IMR-90 (cell line): ENCODE results near the gene SKIC3. TPM values are rescaled to one million over a fixed set of nuclear protein-coding genes. Genes with fewer than 3 reads are reported as not detected.

ENCODE experiments used
- ATAC-seq: fragments of 200-7000 bp; cut with Tn5 transposase; 2 replicates; pipeline ENCODE4 v1.9.1; 2020; ENCODE audit warnings: low read depth, mild to moderate bottlenecking, moderate library complexity
- BruUV-seq: library from RNA; stranded (reverse); fragments of 400-500 nt; replicated peaks from 2 replicates; lab custom pipeline; 2021; lab: Mats Ljungman, UMichigan
- CTCF ChIA-PET: fragments of 300-600 bp; formaldehyde crosslinking; extraction: SDS; loops from one replicate; lab custom pipeline; 2021; ENCODE audit warnings: antibody characterized with exemption; lab: Yijun Ruan, JAX
- POLR2A ChIA-PET: fragments of 300-600 bp; sonication (Branson Sonifier 250); formaldehyde crosslinking; loops from one replicate; lab custom pipeline; 2022; ENCODE audit warnings: antibody characterized with exemption; ENCODE audit not compliant: unreplicated experiment; lab: Charles Lee
- DNase-seq: peaks from one replicate; pipeline ENCODE4 v3.0.0; 2013
- H2AFZ ChIP-seq: replicated peaks from 2 replicates; pipeline ENCODE3; 2013; ENCODE audit warnings: low read length, mild to moderate bottlenecking; ENCODE audit not compliant: poor library complexity
- H2AK5ac ChIP-seq: 2 replicates; pipeline ENCODE4 v1.6.1; 2013; ENCODE audit warnings: low read depth, low read length, inconsistent platforms
- H2AK9ac ChIP-seq: replicated peaks from 2 replicates; pipeline ENCODE3; 2013; ENCODE audit warnings: mild to moderate bottlenecking, low read depth, low read length, moderate library complexity; ENCODE audit not compliant: poor library complexity
- H2BK120ac ChIP-seq: 2 replicates; pipeline ENCODE4 v1.6.1; 2013; ENCODE audit warnings: low read depth, low read length, inconsistent platforms
- H2BK15ac ChIP-seq: 3 replicates; pipeline ENCODE4 v1.6.1; 2013; ENCODE audit warnings: low read depth, low read length, inconsistent platforms
- H2BK20ac ChIP-seq: 2 replicates; pipeline ENCODE4 v1.6.1; 2013; ENCODE audit warnings: low read depth, mild to moderate bottlenecking, inconsistent platforms, low read length, moderate library complexity
- H2BK5ac ChIP-seq: 2 replicates; pipeline ENCODE4 v1.6.1; 2013; ENCODE audit warnings: mild to moderate bottlenecking, low read depth, low read length, inconsistent platforms; ENCODE audit not compliant: poor library complexity, severe bottlenecking
- H3K14ac ChIP-seq: replicated peaks from 2 replicates; pipeline ENCODE4 v1.6.1; 2013; ENCODE audit warnings: low read depth, low read length, inconsistent platforms
- H3K18ac ChIP-seq: 2 replicates; pipeline ENCODE4 v1.6.1; 2013; ENCODE audit warnings: low read depth, low read length, control low read depth
- H3K23ac ChIP-seq: 2 replicates; pipeline ENCODE4 v1.6.1; 2013; ENCODE audit warnings: low read depth, low read length, inconsistent platforms
- H3K27ac ChIP-seq: 2 replicates; pipeline ENCODE4 v1.5.1; 2013; ENCODE audit warnings: mild to moderate bottlenecking, control low read depth, low read length; ENCODE audit not compliant: insufficient read depth
- H3K27me3 ChIP-seq: 2 replicates; pipeline ENCODE4 v1.6.1; 2013; ENCODE audit warnings: low read length; ENCODE audit not compliant: control insufficient read depth, insufficient read depth
- H3K36me3 ChIP-seq: 2 replicates; pipeline ENCODE4 v1.6.1; 2013; ENCODE audit warnings: low read length, mixed read lengths; ENCODE audit not compliant: control insufficient read depth, insufficient read depth
- H3K4ac ChIP-seq: 2 replicates; pipeline ENCODE4 v1.6.1; 2013; ENCODE audit warnings: low read depth, low read length, inconsistent platforms
- H3K4me1 ChIP-seq: 2 replicates; pipeline ENCODE4 v1.6.1; 2013; ENCODE audit warnings: low read length, mixed read lengths; ENCODE audit not compliant: control insufficient read depth, insufficient read depth
- H3K4me2 ChIP-seq: 2 replicates; pipeline ENCODE4 v1.6.1; 2013; ENCODE audit warnings: low read depth, mild to moderate bottlenecking, control low read depth, low read length, moderate library complexity
- H3K4me3 ChIP-seq: 2 replicates; pipeline ENCODE4 v1.5.1; 2013; ENCODE audit warnings: low read depth, mild to moderate bottlenecking, control low read depth, low read length, moderate library complexity; ENCODE audit not compliant: insufficient read depth
- H3K56ac ChIP-seq: 2 replicates; pipeline ENCODE4 v1.6.1; 2013; ENCODE audit warnings: low read length, inconsistent platforms; ENCODE audit not compliant: insufficient read depth; ENCODE audit errors: extremely low read depth
- H3K79me1 ChIP-seq, 2 experiments: 2 replicates each; pipeline ENCODE4 v1.6.1; 2013; ENCODE audit warnings: low read length in 2 of 2, inconsistent platforms in 1 of 2, low read depth in 1 of 2
- H3K9ac ChIP-seq: 2 replicates; pipeline ENCODE4 v1.6.1; 2013; ENCODE audit warnings: low read depth, low read length, control low read depth
- H3K9me1 ChIP-seq: 2 replicates; pipeline ENCODE4 v1.6.1; 2013; ENCODE audit warnings: low read length, inconsistent platforms; ENCODE audit not compliant: insufficient read depth
- H3K9me3 ChIP-seq: 2 replicates; pipeline ENCODE4 v1.6.1; 2013; ENCODE audit warnings: low read length; ENCODE audit not compliant: control insufficient read depth, insufficient read depth
- H4K20me1 ChIP-seq: 2 replicates; pipeline ENCODE4 v1.6.1; 2013; ENCODE audit warnings: low read length, inconsistent platforms; ENCODE audit not compliant: insufficient read depth
- H4K5ac ChIP-seq: 2 replicates; pipeline ENCODE4 v1.6.1; 2013; ENCODE audit warnings: mild to moderate bottlenecking, low read depth, low read length, control low read depth
- H4K8ac ChIP-seq, 2 experiments: 2 replicates each; pipeline ENCODE4 v1.6.1; 2013; ENCODE audit warnings: low read depth in 2 of 2, low read length in 2 of 2, control low read depth in 1 of 2, inconsistent platforms in 1 of 2
- H4K91ac ChIP-seq: 2 replicates; pipeline ENCODE4 v1.6.1; 2013; ENCODE audit warnings: low read depth, low read length, inconsistent platforms; ENCODE audit not compliant: insufficient read depth
- BHLHE40 ChIP-seq: fragments of 150-350 bp; IDR thresholded peaks from 2 replicates; pipeline ENCODE4 v1.6.1; 2016; ENCODE audit warnings: mild to moderate bottlenecking, low read depth, low read length
- MAZ ChIP-seq: IDR thresholded peaks from 2 replicates; pipeline ENCODE4 v1.6.1; 2012; ENCODE audit warnings: low read depth, mild to moderate bottlenecking, low read length, improper control_type of control experiment, moderate library complexity, borderline replicate concordance
- WGBS, 2 experiments: methylation state at CpG; one replicate each; pipeline versions ENCODE4 v1.1.5 to v1.1.7; 2013; ENCODE audit warnings: missing lambda C conversion rate in 2 of 2; ENCODE audit not compliant: insufficient read length in 1 of 2; ENCODE audit errors: extremely low coverage in 2 of 2; 5-methylcytosine and 5-hydroxymethylcytosine counted together
- dilution Hi-C: fragments of 300-500 bp; cut with HindIII; formaldehyde crosslinking; loops from one replicate; pipeline ENCODE4 v1.14.3; 2018; ENCODE audit warnings: low sequenced_read_pairs; ENCODE audit not compliant: unreplicated experiment
- in situ Hi-C: fragments of 300-500 bp; cut with MboI; formaldehyde crosslinking; loops from 3 replicates; pipeline ENCODE4 v1.14.3; 2019; ENCODE audit warnings: low sequenced_read_pairs, inconsistent platforms, mixed read lengths
- intact Hi-C: fragments of 100-400 bp; cut with micrococcal nuclease; formaldehyde crosslinking; loops from 2 replicates; pipeline ENCODE4 v1.10.0; 2022
- microRNA-seq, 2 experiments: library from miRNA; stranded (forward) in 1 of 2; unstranded in 1 of 2; fragments of 10-50 nt in 1 of 2; fragments of <30 nt in 1 of 2; gene quantifications in 1 of 2; microRNA quantifications in 1 of 2; one replicate each; pipeline versions ENCODE3 to v1.1.0; 2013 to 2020; ENCODE audit not compliant: insufficient read depth in 1 of 2, insufficient read length in 1 of 2, unreplicated experiment in 1 of 2
- polyA plus RNA-seq, 3 experiments: library from polyadenylated mRNA; depleted of rRNA; stranded (reverse); fragments of >200 nt; gene quantifications; 2 replicates each; pipeline ENCODE4 v1.2.3, GENCODE V29; 2012; ENCODE audit warnings: low replicate concordance in 1 of 3
- small RNA-seq, 5 experiments: library from RNA; depleted of rRNA; stranded (forward); fragments of <200 nt; gene quantifications; one replicate each; pipeline ENCODE3, GENCODE V24; 2012
- total RNA-seq: library from RNA; depleted of rRNA; stranded (reverse); fragments of >200 nt; gene quantifications from 2 replicates; pipeline ENCODE4 v1.2.3, GENCODE V29; 2012; rRNA removed
- TF ChIP-seq, protein P1 (sequence below): conservative IDR thresholded peaks from 2 replicates; pipeline ENCODE4 v1.5.1; 2012; ENCODE audit warnings: mild to moderate bottlenecking, low read depth, low read length, improper control_type of control experiment

The SKIC3 gene
- total and polyA plus RNA-seq, 2 of the 4 experiments (the other 2 are of a cell fraction), result 47.1 to 145 TPM

- no TSS peak for BruUV-seq
- Histone ChIP-seq H2BK5ac (no peak overlapping the region), H3K14ac (no peak overlapping the region), H3K9ac (no peak overlapping the region), H4K91ac (no peak overlapping the region), H3K23ac (no peak overlapping the region), H2AFZ (no peak overlapping the region), H3K18ac (peak overlapping the region; percentile 16; the same call in 1 of the 2 replicates), H2AK5ac (no peak overlapping the region), H3K9me1 (no peaks in the 10 kb centered on the region), H2BK20ac (no peak overlapping the region), H2BK15ac (no peak overlapping the region), H4K5ac (no peak overlapping the region), H3K4me3 (no peak overlapping the region), H3K4ac (no peak overlapping the region), H3K56ac (no peak overlapping the region), H4K20me1 (no peaks in the 10 kb centered on the region; the same call in 1 of the 2 replicates), H4K8ac (no peak overlapping the region), H2BK120ac (no peak overlapping the region), H3K27me3 (no peaks in the 10 kb centered on the region), H2AK9ac (no peak overlapping the region), H3K36me3 (peaks cover 26% of the 10 kb centered on the region), H3K79me1 (peaks cover 4 to 8% of the 10 kb centered on the region in 2 experiments; a peak in 1 of 4 replicates), H3K9me3 (no peaks in the 10 kb centered on the region), H3K4me1 (peaks cover 7% of the 10 kb centered on the region), H3K4me2 (no peak overlapping the region), H3K27ac (peak overlapping the region; percentile 29; the same call in 1 of the 2 replicates)
- ATAC-seq (no peak), DNase-seq (no peak)
- no CpG with 5 or more reads among the region's 1 CpG for WGBS, 2 experiments
- TF ChIP-seq MAZ, result no peak
- TF ChIP-seq, protein P1, sequence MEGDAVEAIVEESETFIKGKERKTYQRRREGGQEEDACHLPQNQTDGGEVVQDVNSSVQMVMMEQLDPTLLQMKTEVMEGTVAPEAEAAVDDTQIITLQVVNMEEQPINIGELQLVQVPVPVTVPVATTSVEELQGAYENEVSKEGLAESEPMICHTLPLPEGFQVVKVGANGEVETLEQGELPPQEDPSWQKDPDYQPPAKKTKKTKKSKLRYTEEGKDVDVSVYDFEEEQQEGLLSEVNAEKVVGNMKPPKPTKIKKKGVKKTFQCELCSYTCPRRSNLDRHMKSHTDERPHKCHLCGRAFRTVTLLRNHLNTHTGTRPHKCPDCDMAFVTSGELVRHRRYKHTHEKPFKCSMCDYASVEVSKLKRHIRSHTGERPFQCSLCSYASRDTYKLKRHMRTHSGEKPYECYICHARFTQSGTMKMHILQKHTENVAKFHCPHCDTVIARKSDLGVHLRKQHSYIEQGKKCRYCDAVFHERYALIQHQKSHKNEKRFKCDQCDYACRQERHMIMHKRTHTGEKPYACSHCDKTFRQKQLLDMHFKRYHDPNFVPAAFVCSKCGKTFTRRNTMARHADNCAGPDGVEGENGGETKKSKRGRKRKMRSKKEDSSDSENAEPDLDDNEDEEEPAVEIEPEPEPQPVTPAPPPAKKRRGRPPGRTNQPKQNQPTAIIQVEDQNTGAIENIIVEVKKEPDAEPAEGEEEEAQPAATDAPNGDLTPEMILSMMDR, result no peak
- TF ChIP-seq BHLHE40, result no peak
- CTCF ChIA-PET, result interaction anchor here (0.7 kb wide), 1 partner anchor 33 kb away, joined by 3 read pairs; no protein-coding TSS in a partner anchor
- intact Hi-C loops (no loop called here), in situ Hi-C loops (no loop called here), dilution Hi-C loops (no loop called here)
- POLR2A ChIA-PET, result no interaction called here
These were observed 46.2 kb downstream of the SKIC3 start for GRCh38 chr5:95508550-95508949.

Small RNAs within 50 kb of the gene (microRNA-seq; reads per million reads assigned to microRNA genes)
- not detected for gene RNU6-308P (ENCODE audit: insufficient read depth, insufficient read length)

Small RNAs within 50 kb of the gene (small RNA-seq; reads per million reads assigned to genes)
- 0 reads per million in 5 experiments for gene RNU6-308P

Other genes starting within 250 kb of the SKIC3 start
- not detected in 2 replicates for gene FAM81B, start 163.6 kb downstream of the SKIC3 start, total RNA-seq
- gene FAM81B, start 163.6 kb downstream of the SKIC3 start, polyA plus RNA-seq (2012; rRNA removed), result not detected in 2 replicates
- gene ARSK, start 124 bp upstream of the SKIC3 start, total RNA-seq, result 22.0 and 25.0 TPM in 2 replicates
- gene ARSK, start 124 bp upstream of the SKIC3 start, polyA plus RNA-seq (2012; rRNA removed), result 13.8 and 15.1 TPM in 2 replicates
- gene GPR150, start 65.1 kb upstream of the SKIC3 start, total RNA-seq, result under 0.01 TPM in 2 replicates
- 0.10 and 0.11 TPM in 2 replicates for gene GPR150, start 65.1 kb upstream of the SKIC3 start, polyA plus RNA-seq (2012; rRNA removed)
- gene RFESD, start 91.8 kb upstream of the SKIC3 start, total RNA-seq, result 2.7 and 3.6 TPM in 2 replicates
- 1.0 and 1.5 TPM in 2 replicates for gene RFESD, start 91.8 kb upstream of the SKIC3 start, polyA plus RNA-seq (2012; rRNA removed)
- gene SPATA9, start 128.0 kb upstream of the SKIC3 start, total RNA-seq, result 0.72 and 0.83 TPM in 2 replicates
- 0.66 and 0.86 TPM in 2 replicates for gene SPATA9, start 128.0 kb upstream of the SKIC3 start, polyA plus RNA-seq (2012; rRNA removed)
- 356 and 447 TPM in 2 replicates for gene RHOBTB3, start 176.4 kb upstream of the SKIC3 start, total RNA-seq
- gene RHOBTB3, start 176.4 kb upstream of the SKIC3 start, polyA plus RNA-seq (2012; rRNA removed), result 117 and 118 TPM in 2 replicates